ENCODE measurements around the gene FAM135A. TPM values are rescaled to one million over a fixed set of nuclear protein-coding genes. Genes with fewer than 3 reads are reported as not detected.

Gene FAM135A
- total and polyA plus RNA-seq, 2 of the 8 experiments (the other 6 are each of a cell fraction or from before 2014, with no cell fraction given): 17.4 to 35.7 TPM

DNA sequence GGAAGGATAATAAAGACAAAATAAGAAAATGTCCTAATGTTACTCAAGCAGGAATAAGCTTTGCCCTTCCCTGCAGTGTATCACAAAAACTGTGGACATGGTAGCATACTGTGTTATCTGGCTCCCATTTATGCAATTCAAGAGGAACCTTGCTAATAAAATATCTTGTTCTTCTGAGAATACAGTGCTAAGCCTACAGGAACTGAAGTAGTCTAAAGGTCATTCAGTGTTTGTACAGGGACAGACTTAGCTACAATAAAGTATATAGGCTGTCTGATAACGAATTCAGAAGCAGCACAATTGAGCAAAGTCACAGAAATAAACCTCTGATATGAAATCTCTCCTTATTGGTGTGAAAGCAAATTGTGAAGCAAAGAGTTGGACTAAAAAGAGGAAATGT is 93.9 kb downstream of the FAM135A start:
- ChIA-PET CTCF (ENCODE audit: partially characterized antibody) (interaction anchor here (0.8 to 1.4 kb wide), 3 partner anchors 11 to 26 kb away, joined by 3 to 5 read pairs (median 3); no protein-coding TSS in a partner anchor), POLR2A (ENCODE audit: partially characterized antibody) (interaction anchor here (1.2 kb wide), 1 partner anchor 94 kb away, joined by 3 read pairs; the partner anchor contains the start of gene FAM135A)
- H3K36me3 ChIP-seq (ENCODE audit: control insufficient read depth in 2 of 4, insufficient read depth in 4 of 4, low read length in 3 of 4): peaks cover 0 to 25% (median 12%) of the 10 kb centered on the region in 4 experiments; a peak in 5 of 8 replicates
- no peak overlapping the region for H3K27ac ChIP-seq (ENCODE audit: low read depth, low read length)
- H4K91ac ChIP-seq (replicated peaks; ENCODE audit: insufficient read length, low read length): no peak overlapping the region
- no peak for DNase-seq (ENCODE audit: low read depth in 1 of 2, low spot score in 2 of 2)
- 83% methylated on average over 1 of the region's 1 CpG; no CpG with 5 or more reads in 1 of the 2 experiments for WGBS, 2 experiments (ENCODE audit: extremely low coverage in 1 of 2, insufficient coverage in 1 of 2, insufficient read length in 1 of 2, insufficient replicate concordance in 2 of 2, low coverage in 1 of 2, low lambda C conversion rate in 2 of 2, missing lambda C conversion rate in 1 of 2)
- no peaks in the 10 kb centered on the region for H4K20me1 ChIP-seq (replicated peaks in 1 of 2; ENCODE audit: control insufficient read depth in 1 of 2, insufficient read depth in 2 of 2, low read length in 2 of 2)
- H3K14ac ChIP-seq (ENCODE audit: insufficient read length): no peak overlapping the region
- H3K23me2 ChIP-seq (ENCODE audit: low read depth, low read length): no peaks in the 10 kb centered on the region
- no peaks in the 10 kb centered on the region for H3K4me1 ChIP-seq (replicated peaks in 1 of 4; ENCODE audit: control insufficient read depth in 3 of 4, insufficient read depth in 4 of 4, low read length in 3 of 4)
- no peak overlapping the region for H2BK120ac ChIP-seq (replicated peaks; ENCODE audit: low read depth, low read length)
- H4K8ac ChIP-seq (ENCODE audit: extremely low read depth, insufficient read depth, low read length): no peak overlapping the region
- H3K56ac ChIP-seq (replicated peaks; ENCODE audit: insufficient read length, low read depth, low read length): no peak overlapping the region
- H2AFZ ChIP-seq (ENCODE audit: low read length): no peak overlapping the region
- H2AK5ac ChIP-seq (ENCODE audit: low read depth, low read length): no peak overlapping the region
- no peak overlapping the region for H3K18ac ChIP-seq (ENCODE audit: extremely low read depth, low read length)
- FAIRE-seq: no peak
- no peak overlapping the region for H2BK5ac ChIP-seq (ENCODE audit: low read depth, low read length)
- H2BK20ac ChIP-seq (ENCODE audit: low read length): no peak overlapping the region
- H3K4me2 ChIP-seq (ENCODE audit: insufficient read depth in 1 of 2, low read depth in 2 of 2, low read length in 2 of 2): no peak overlapping the region
- no peaks in the 10 kb centered on the region for H3K79me2 ChIP-seq (ENCODE audit: control insufficient read depth in 1 of 2, insufficient read depth in 2 of 2, low read length in 2 of 2)
- H3K9ac ChIP-seq (replicated peaks in 1 of 4; ENCODE audit: extremely low read depth in 1 of 4, low read depth in 3 of 4, low read length in 3 of 4): no peak overlapping the region
- H2BK15ac ChIP-seq (ENCODE audit: low read length): no peak overlapping the region
- no peak for TF ChIP-seq YY1 (IDR thresholded peaks at IDR 0.05; ENCODE audit: low read depth, low read length)
- H3K4ac ChIP-seq (replicated peaks; ENCODE audit: insufficient read length, low read depth, low read length): no peak overlapping the region
- H3K23ac ChIP-seq (ENCODE audit: insufficient read length): no peak overlapping the region
- no peak overlapping the region for H4K5ac ChIP-seq (ENCODE audit: insufficient read length, low read depth, low read length)
- H3K4me3 ChIP-seq (ENCODE audit: extremely low read depth in 1 of 4, insufficient read depth in 2 of 4, low read depth in 3 of 4, low read length in 4 of 4): no peak overlapping the region
- peaks cover 9 to 10% of the 10 kb centered on the region in 2 experiments for H3K9me3 ChIP-seq (ENCODE audit: insufficient read depth in 2 of 2, low read depth in 1 of 2, low read length in 1 of 2)
- no peaks in the 10 kb centered on the region for H3K27me3 ChIP-seq (replicated peaks in 1 of 4; ENCODE audit: control insufficient read depth in 3 of 4, extremely low read depth in 1 of 4, insufficient read depth in 3 of 4, low read length in 3 of 4)
- no peaks in the 10 kb centered on the region for H3K79me1 ChIP-seq (ENCODE audit: low read depth, low read length)
- no peak overlapping the region for H2BK12ac ChIP-seq (ENCODE audit: low read depth, low read length)

Data from H1 (cell line).